ENCODE data around the gene ALDH1A2.

Gene ALDH1A2

GRCh38 chr15:58070801-58071418 is 5.4 kb upstream of the ALDH1A2 start:
- H3K4me3 ChIP-seq (ENCODE audit: low read depth, low read length) = no peak overlapping the region
- TF ChIP-seq CTCF (conservative IDR thresholded peaks at IDR 0.05; ENCODE audit: low read depth, low read length) = peak; percentile 96
- DNase-seq (ENCODE audit: low read depth) = peak; percentile 78

- TF ChIP-seq CTCF (conservative IDR thresholded peaks at IDR 0.05; ENCODE audit: low read depth, low read length) = no peak
- DNase-seq (ENCODE audit: low read depth) = no peak
- H3K4me3 ChIP-seq (ENCODE audit: low read depth, low read length) = no peak overlapping the region
These were observed 3.5 kb upstream of the ALDH1A2 start for GRCh38 chr15:58069008-58069407.

- TF ChIP-seq CTCF (conservative IDR thresholded peaks at IDR 0.05; ENCODE audit: low read depth, low read length) = peak; percentile 68
- H3K4me3 ChIP-seq (ENCODE audit: low read depth, low read length) = peak overlapping the region; percentile 42
- DNase-seq (ENCODE audit: low read depth) = peak; percentile 52
These were observed 744 bp upstream of the ALDH1A2 start for GRCh38 chr15:58066042-58066867.

- TF ChIP-seq CTCF (conservative IDR thresholded peaks at IDR 0.05; ENCODE audit: low read depth, low read length) = no peak
- no peak overlapping the region for H3K4me3 ChIP-seq (ENCODE audit: low read depth, low read length)
- DNase-seq (ENCODE audit: low read depth) = no peak
These were observed 499 bp downstream of the ALDH1A2 start for GRCh38 chr15:58064980-58065444.

- no peak overlapping the region for H3K4me3 ChIP-seq (ENCODE audit: low read depth, low read length)
- no peak for TF ChIP-seq CTCF (conservative IDR thresholded peaks at IDR 0.05; ENCODE audit: low read depth, low read length)
- DNase-seq (ENCODE audit: low read depth) = no peak
These were observed 1.2 kb downstream of the ALDH1A2 start for GRCh38 chr15:58064082-58064979.

- DNase-seq (ENCODE audit: low read depth) = no peak
- no peak for TF ChIP-seq CTCF (conservative IDR thresholded peaks at IDR 0.05; ENCODE audit: low read depth, low read length)
These were observed 1.9 kb downstream of the ALDH1A2 start for GRCh38 chr15:58063614-58064013.

More at GRCh38 chr15:58063614-58064013, 1.9 kb downstream of the ALDH1A2 start:
- H3K4me3 ChIP-seq (ENCODE audit: low read depth, low read length) = no peak overlapping the region

Data from choroid plexus epithelial cell (primary cell).